Spinal cord (tissue), 10 donors: Measurements from ENCODE around the gene RAB30. TPM values are rescaled to one million over a fixed set of nuclear protein-coding genes. Genes with fewer than 3 reads are reported as not detected.

Source experiments
- DNase-seq, 6 donors: peaks; one replicate each; pipeline versions ENCODE4 v3.0.0 to v3.0.0-alpha.2; 2013 to 2015; ENCODE audit warnings: low spot score in 6 of 6, low read depth in 4 of 6
- H3K27ac ChIP-seq: one replicate; pipeline ENCODE4 v1.5.1; 2013; ENCODE audit warnings: low read depth, low read length, control low read depth
- H3K27me3 ChIP-seq: one replicate; pipeline ENCODE4 v1.6.1; 2013; ENCODE audit warnings: low read length; ENCODE audit not compliant: control insufficient read depth, insufficient read depth
- H3K36me3 ChIP-seq: one replicate; pipeline ENCODE4 v1.6.1; 2013; ENCODE audit warnings: low read length; ENCODE audit not compliant: control insufficient read depth, insufficient read depth
- H3K4me1 ChIP-seq: one replicate; pipeline ENCODE4 v1.6.1; 2013; ENCODE audit warnings: low read length; ENCODE audit not compliant: control insufficient read depth, insufficient read depth
- H3K4me3 ChIP-seq: one replicate; pipeline ENCODE4 v1.5.1; 2013; ENCODE audit warnings: low read depth, low read length, control low read depth
- H3K9me3 ChIP-seq: one replicate; pipeline ENCODE4 v1.6.1; 2013; ENCODE audit warnings: low read length; ENCODE audit not compliant: control insufficient read depth, insufficient read depth
- WGBS: methylation state at CpG from one replicate; pipeline ENCODE4 v1.1.5; 2013; ENCODE audit warnings: missing lambda C conversion rate; ENCODE audit not compliant: insufficient coverage; 5-methylcytosine and 5-hydroxymethylcytosine counted together
- polyA plus RNA-seq, 2 donors: library from polyadenylated mRNA; unstranded; fragments of 120-200 nt; gene quantifications; one replicate each; pipeline ENCODE4 v1.2.1, GENCODE V29; 2013; ENCODE audit not compliant: insufficient read length in 2 of 2
- total RNA-seq, 2 donors: library from RNA; depleted of rRNA in 1 of 2; stranded (reverse); fragments of 120-200 nt in 1 of 2; fragments of >200 nt in 1 of 2; gene quantifications; one replicate each; pipeline versions ENCODE4 v1.2.3 to v1.2.4, GENCODE V29; 2013 to 2014
- donor health status: healthy.

The RAB30 gene
- total and polyA plus RNA-seq, 4 donors, result 24.3 to 69.8 (median 40.4) TPM

- no peak overlapping the region for H3K4me3 ChIP-seq
- H3K4me1 ChIP-seq, result peaks cover 16% of the 10 kb centered on the region
- WGBS, result no CpG with 5 or more reads among the region's 1 CpG
Observed at GRCh38 chr11:83033371-83033770, 38.3 kb downstream of the RAB30 start.

GRCh38 chr11:83031127-83031526 lies 40.6 kb downstream of the RAB30 start:
- H3K9me3 ChIP-seq, result no peaks in the 10 kb centered on the region
- no peak overlapping the region for H3K4me3 ChIP-seq
- H3K4me1 ChIP-seq, result peaks cover 16% of the 10 kb centered on the region
- WGBS, result no CpG with 5 or more reads among the region's 4 CpGs
- no peaks in the 10 kb centered on the region for H3K36me3 ChIP-seq
- H3K27me3 ChIP-seq, result no peaks in the 10 kb centered on the region
- no peak overlapping the region for H3K27ac ChIP-seq
- DNase-seq, result no peak

More at GRCh38 chr11:83033371-83033770, 38.3 kb downstream of the RAB30 start:
- Histone ChIP-seq H3K27me3 (no peaks in the 10 kb centered on the region), H3K27ac (peak overlapping the region; percentile 78), H3K9me3 (no peaks in the 10 kb centered on the region), H3K36me3 (no peaks in the 10 kb centered on the region)
- no peak for DNase-seq

GRCh38 chr11:83027794-83028193 lies 43.9 kb downstream of the RAB30 start:
- WGBS, result no CpG with 5 or more reads among the region's 2 CpGs
- no peak for DNase-seq
- H3K4me1 ChIP-seq, result peaks cover 7% of the 10 kb centered on the region
- no peaks in the 10 kb centered on the region for H3K27me3 ChIP-seq
- no peak overlapping the region for H3K4me3 ChIP-seq
- H3K9me3 ChIP-seq, result no peaks in the 10 kb centered on the region
- H3K36me3 ChIP-seq, result no peaks in the 10 kb centered on the region
- no peak overlapping the region for H3K27ac ChIP-seq

GRCh38 chr11:83027289-83027688 lies 44.4 kb downstream of the RAB30 start:
- no peaks in the 10 kb centered on the region for H3K36me3 ChIP-seq
- peaks cover 7% of the 10 kb centered on the region for H3K4me1 ChIP-seq
- H3K9me3 ChIP-seq, result no peaks in the 10 kb centered on the region
- DNase-seq, result peak in 1 of 6 donors; percentile 51
- WGBS, result no CpG with 5 or more reads among the region's 5 CpGs
- H3K27me3 ChIP-seq, result no peaks in the 10 kb centered on the region
- H3K4me3 ChIP-seq, result no peak overlapping the region
- no peak overlapping the region for H3K27ac ChIP-seq

- peaks cover 6% of the 10 kb centered on the region for H3K4me1 ChIP-seq
- no peaks in the 10 kb centered on the region for H3K9me3 ChIP-seq
- H3K27ac ChIP-seq, result no peak overlapping the region
- H3K36me3 ChIP-seq, result peaks cover 3% of the 10 kb centered on the region
- no peak overlapping the region for H3K4me3 ChIP-seq
- WGBS, result 96% methylated on average over 3 of the region's 4 CpGs
- DNase-seq, result no peak
- H3K27me3 ChIP-seq, result no peaks in the 10 kb centered on the region
Observed at GRCh38 chr11:83026229-83026628, 45.5 kb downstream of the RAB30 start.

GRCh38 chr11:83025267-83025704 lies 46.4 kb downstream of the RAB30 start:
- Histone ChIP-seq H3K4me1 (peaks cover 12% of the 10 kb centered on the region), H3K36me3 (peaks cover 9% of the 10 kb centered on the region), H3K9me3 (no peaks in the 10 kb centered on the region), H3K27ac (no peak overlapping the region), H3K27me3 (no peaks in the 10 kb centered on the region), H3K4me3 (no peak overlapping the region)
- peak in 1 of 6 donors; percentile 50 for DNase-seq
- 0% methylated on average over 1 of the region's 2 CpGs for WGBS

GRCh38 chr11:83024270-83024854 lies 47.3 kb downstream of the RAB30 start:
- H3K4me1 ChIP-seq, result peaks cover 14% of the 10 kb centered on the region
- no peaks in the 10 kb centered on the region for H3K27me3 ChIP-seq
- DNase-seq, result no peak
- peaks cover 14% of the 10 kb centered on the region for H3K36me3 ChIP-seq
- no peak overlapping the region for H3K27ac ChIP-seq
- no peaks in the 10 kb centered on the region for H3K9me3 ChIP-seq
- no peak overlapping the region for H3K4me3 ChIP-seq
- 83% methylated on average over 2 of the region's 3 CpGs for WGBS

- H3K4me1 ChIP-seq, result peaks cover 14% of the 10 kb centered on the region
- no peak overlapping the region for H3K27ac ChIP-seq
- WGBS, result 62% methylated on average over 4 of the region's 4 CpGs
Observed at GRCh38 chr11:83023410-83023809, 48.3 kb downstream of the RAB30 start.

GRCh38 chr11:83021780-83022125 lies 49.9 kb downstream of the RAB30 start:
- H3K27ac ChIP-seq, result no peak overlapping the region
- WGBS, result no CpG with 5 or more reads among the region's 2 CpGs
- H3K36me3 ChIP-seq, result peaks cover 14% of the 10 kb centered on the region
- DNase-seq, result no peak
- no peaks in the 10 kb centered on the region for H3K27me3 ChIP-seq
- no peak overlapping the region for H3K4me3 ChIP-seq
- peaks cover 14% of the 10 kb centered on the region for H3K4me1 ChIP-seq
- H3K9me3 ChIP-seq, result no peaks in the 10 kb centered on the region

More at GRCh38 chr11:83023410-83023809, 48.3 kb downstream of the RAB30 start:
- H3K27me3 ChIP-seq, result no peaks in the 10 kb centered on the region
- no peak for DNase-seq
- H3K9me3 ChIP-seq, result no peaks in the 10 kb centered on the region
- H3K36me3 ChIP-seq, result peaks cover 14% of the 10 kb centered on the region
- H3K4me3 ChIP-seq, result no peak overlapping the region

GRCh38 chr11:83020942-83021779 lies 50.5 kb downstream of the RAB30 start:
- 98% methylated on average over 16 of the region's 17 CpGs for WGBS
- DNase-seq, result no peak

More at GRCh38 chr11:83020942-83021779, 50.5 kb downstream of the RAB30 start:
- Histone ChIP-seq H3K27me3 (no peaks in the 10 kb centered on the region), H3K4me1 (peaks cover 14% of the 10 kb centered on the region), H3K27ac (no peak overlapping the region), H3K4me3 (no peak overlapping the region), H3K36me3 (peaks cover 14% of the 10 kb centered on the region), H3K9me3 (no peaks in the 10 kb centered on the region)
